HCT116 (cell line): ENCODE measurements around the gene CLASP2.

Experiments used
- ATF3 ChIP-seq: IDR thresholded peaks from 2 replicates; pipeline ENCODE4 v1.6.1; 2012
- CTCF ChIP-seq, 3 experiments: fragments of 200-600 bp in 1 of 3; sonication (generic) in 1 of 3; IDR thresholded peaks in 2 of 3; conservative IDR thresholded peaks in 1 of 3; 2 replicates each; pipeline ENCODE4 v1.5.1; 2012 to 2017; ENCODE audit warnings: low read depth in 2 of 3, low read length in 2 of 3, antibody characterized with exemption in 1 of 3, borderline replicate concordance in 1 of 3, control low read depth in 1 of 3, mild to moderate bottlenecking in 1 of 3, mixed read lengths in 1 of 3, mixed run types in 1 of 3, moderate library complexity in 1 of 3; ENCODE audit not compliant: insufficient read depth in 1 of 3
- ELF1 ChIP-seq: IDR thresholded peaks from 2 replicates; pipeline ENCODE4 v1.6.1; 2012; ENCODE audit warnings: low read depth, borderline replicate concordance
- EZH2 ChIP-seq: fragments of 200-600 bp; sonication (generic); IDR thresholded peaks from 2 replicates; pipeline ENCODE4 v1.6.1; 2017; ENCODE audit warnings: antibody characterized with exemption, mixed run types
- EZH2phosphoT487 ChIP-seq: fragments of 200-600 bp; IDR thresholded peaks from 2 replicates; pipeline ENCODE4 v1.6.1; 2018; ENCODE audit warnings: antibody characterized with exemption, borderline replicate concordance
- JUND ChIP-seq: IDR thresholded peaks from 2 replicates; pipeline ENCODE4 v1.6.1; 2012
- MAX ChIP-seq: IDR thresholded peaks from 2 replicates; pipeline ENCODE4 v1.6.1; 2012
- POLR2A ChIP-seq: IDR thresholded peaks from 2 replicates; pipeline ENCODE4 v1.7.0; 2011; ENCODE audit warnings: borderline replicate concordance; ENCODE audit not compliant: insufficient read depth, insufficient read length; ENCODE audit errors: extremely low read depth
- POLR2AphosphoS5 ChIP-seq: IDR thresholded peaks from 2 replicates; pipeline ENCODE4 v1.6.1; 2011; ENCODE audit warnings: mild to moderate bottlenecking, low read depth, low read length, moderate library complexity
- RAD21 ChIP-seq: IDR thresholded peaks from 2 replicates; pipeline ENCODE4 v1.6.1; 2012; ENCODE audit warnings: low read depth, mild to moderate bottlenecking
- TCF7L2 ChIP-seq: IDR thresholded peaks from 2 replicates; pipeline ENCODE4 v1.7.0; 2011; ENCODE audit warnings: borderline replicate concordance, inconsistent platforms; ENCODE audit not compliant: insufficient read depth, insufficient read length; ENCODE audit errors: extremely low read depth
- ZFX ChIP-seq: fragments of 450-650 bp; IDR thresholded peaks from 2 replicates; pipeline ENCODE4 v1.6.1; 2017
- ZNF274 ChIP-seq: fragments of 200-500 bp; sonication (Bioruptor generic); IDR thresholded peaks from 2 replicates; pipeline ENCODE4 v1.6.1; 2014; ENCODE audit warnings: mild to moderate bottlenecking, low read depth, low read length, inconsistent platforms

GRCh38 chr3:33544126-33544525, 173.9 kb downstream of the CLASP2 start:
- TF ChIP-seq CTCF (IDR thresholded peaks at IDR 0.05 in 2 of 3, conservative IDR thresholded peaks at IDR 0.05 in 1 of 3; ENCODE audit: borderline replicate concordance in 1 of 3, insufficient read depth in 1 of 3, low read depth in 2 of 3, low read length in 2 of 3) (no peak), POLR2AphosphoS5 (no peak), ATF3 (no peak), ZFX (no peak), JUND (no peak), EZH2 (no peak), MAX (no peak), RAD21 (no peak), POLR2A (no peak), ELF1 (no peak), TCF7L2 (no peak), EZH2phosphoT487 (no peak), ZNF274 (no peak)
